ENCODE results near the gene NFATC1. TPM values are rescaled to one million over a fixed set of nuclear protein-coding genes. Genes with fewer than 3 reads are reported as not detected.

Gene NFATC1
- total RNA-seq, 1 experiment from 2014 or later = 4.9 TPM

DNA sequence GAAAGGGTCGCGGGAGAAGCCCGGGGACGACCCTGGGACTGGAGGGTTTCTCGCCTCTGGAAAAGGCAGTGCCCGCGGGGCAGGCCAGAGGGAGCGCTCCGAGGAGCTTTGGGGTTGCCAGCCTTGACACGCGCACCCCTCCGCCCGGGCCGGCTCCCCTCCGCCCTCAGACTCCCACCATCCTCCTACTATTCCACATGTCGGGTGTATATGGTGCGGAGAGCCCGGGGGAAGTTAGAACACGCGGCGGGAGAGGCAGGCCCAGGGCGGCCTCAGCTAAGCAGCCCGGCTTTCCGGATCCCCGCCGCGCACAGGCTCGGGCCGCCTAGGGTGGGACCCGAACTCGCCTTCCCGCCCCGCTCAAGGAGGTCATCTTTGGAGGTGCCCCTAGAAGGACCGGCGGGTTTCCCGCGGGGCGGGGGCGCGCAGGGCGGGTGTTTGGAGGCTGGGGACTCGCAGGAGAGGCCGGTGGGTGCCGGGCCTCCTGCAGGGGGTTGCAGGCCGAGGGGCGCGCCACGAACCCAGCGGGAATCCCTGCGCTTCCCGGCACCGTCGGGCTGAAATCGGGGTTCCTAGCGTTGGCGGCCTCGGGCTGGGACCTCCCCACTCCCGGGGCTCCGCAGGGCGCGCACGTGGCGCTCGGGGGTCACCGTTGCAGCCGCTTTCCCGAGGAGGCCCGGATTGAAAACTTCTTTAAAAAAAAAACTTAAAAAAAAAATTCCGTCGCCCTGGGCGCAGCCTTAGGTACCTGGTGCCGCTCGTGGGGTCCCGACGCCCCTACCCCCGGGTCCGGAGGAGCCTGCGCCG, 3.7 kb downstream of the NFATC1 start:
- no peak for DNase-seq (ENCODE audit: low read depth, low spot score)
- in situ Hi-C loops (cut with HindIII; ENCODE audit: low pct_unique_long_range_greater_than_20kb, low sequenced_read_pairs) = no loop called here

- DNase-seq (ENCODE audit: low read depth, low spot score) = no peak
- in situ Hi-C loops (cut with HindIII; ENCODE audit: low pct_unique_long_range_greater_than_20kb, low sequenced_read_pairs) = no loop called here
Observed at GRCh38 chr18:79400091-79400590, 4.4 kb downstream of the NFATC1 start.

- no peak for DNase-seq (ENCODE audit: low read depth, low spot score)
- in situ Hi-C loops (cut with HindIII; ENCODE audit: low pct_unique_long_range_greater_than_20kb, low sequenced_read_pairs) = no loop called here
Observed at GRCh38 chr18:79400591-79401381, 5.1 kb downstream of the NFATC1 start.

DNA sequence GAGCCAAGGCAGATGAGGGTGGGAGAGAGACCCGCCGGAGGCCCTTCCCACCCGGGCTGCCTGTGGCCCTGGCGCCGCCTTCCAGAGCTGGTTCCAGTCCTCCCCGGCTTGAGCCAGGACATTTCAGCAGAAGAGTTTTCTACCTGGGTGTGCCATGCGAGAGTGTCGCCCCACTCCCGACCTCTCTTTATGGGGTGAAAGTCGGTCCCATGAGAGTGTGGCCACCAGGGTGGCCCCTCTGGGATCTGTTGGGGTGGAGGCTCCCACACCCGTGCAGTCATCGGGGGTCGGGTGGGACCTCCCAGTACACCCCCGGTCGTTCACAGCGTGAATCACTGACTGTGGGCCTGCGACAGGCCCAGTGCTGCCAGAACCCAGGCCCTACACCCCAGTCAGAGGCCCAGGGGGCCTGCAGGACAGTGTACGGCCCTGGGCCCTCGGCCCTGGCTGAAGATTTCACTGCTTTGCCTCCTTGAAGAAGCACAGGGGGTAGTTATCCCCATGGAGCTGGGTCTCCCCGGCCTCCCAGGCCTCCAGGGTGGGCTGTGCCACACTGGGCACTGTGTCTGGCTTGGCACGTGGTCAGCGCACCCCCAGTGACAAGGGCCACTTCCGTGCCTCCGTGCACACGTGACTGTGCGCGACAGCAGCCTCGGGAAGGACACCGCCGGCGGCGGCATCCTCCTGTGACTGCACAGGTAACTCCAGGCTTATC, 5.9 kb downstream of the NFATC1 start:
- in situ Hi-C loops (cut with HindIII; ENCODE audit: low pct_unique_long_range_greater_than_20kb, low sequenced_read_pairs) = no loop called here
- DNase-seq (ENCODE audit: low read depth, low spot score) = no peak

GRCh38 chr18:79402209-79402576, 6.5 kb downstream of the NFATC1 start:
- in situ Hi-C loops (cut with HindIII; ENCODE audit: low pct_unique_long_range_greater_than_20kb, low sequenced_read_pairs) = no loop called here
- DNase-seq (ENCODE audit: low read depth, low spot score) = no peak

- no peak for DNase-seq (ENCODE audit: low read depth, low spot score)
- in situ Hi-C loops (cut with HindIII; ENCODE audit: low pct_unique_long_range_greater_than_20kb, low sequenced_read_pairs) = no loop called here
Observed at GRCh38 chr18:79402977-79403722, 7.4 kb downstream of the NFATC1 start.

GRCh38 chr18:79403723-79404566, 8.2 kb downstream of the NFATC1 start:
- no peak for DNase-seq (ENCODE audit: low read depth, low spot score)
- in situ Hi-C loops (cut with HindIII; ENCODE audit: low pct_unique_long_range_greater_than_20kb, low sequenced_read_pairs) = no loop called here

GRCh38 chr18:79404567-79404910, 8.8 kb downstream of the NFATC1 start:
- no peak for DNase-seq (ENCODE audit: low read depth, low spot score)
- in situ Hi-C loops (cut with HindIII; ENCODE audit: low pct_unique_long_range_greater_than_20kb, low sequenced_read_pairs) = no loop called here

DNA sequence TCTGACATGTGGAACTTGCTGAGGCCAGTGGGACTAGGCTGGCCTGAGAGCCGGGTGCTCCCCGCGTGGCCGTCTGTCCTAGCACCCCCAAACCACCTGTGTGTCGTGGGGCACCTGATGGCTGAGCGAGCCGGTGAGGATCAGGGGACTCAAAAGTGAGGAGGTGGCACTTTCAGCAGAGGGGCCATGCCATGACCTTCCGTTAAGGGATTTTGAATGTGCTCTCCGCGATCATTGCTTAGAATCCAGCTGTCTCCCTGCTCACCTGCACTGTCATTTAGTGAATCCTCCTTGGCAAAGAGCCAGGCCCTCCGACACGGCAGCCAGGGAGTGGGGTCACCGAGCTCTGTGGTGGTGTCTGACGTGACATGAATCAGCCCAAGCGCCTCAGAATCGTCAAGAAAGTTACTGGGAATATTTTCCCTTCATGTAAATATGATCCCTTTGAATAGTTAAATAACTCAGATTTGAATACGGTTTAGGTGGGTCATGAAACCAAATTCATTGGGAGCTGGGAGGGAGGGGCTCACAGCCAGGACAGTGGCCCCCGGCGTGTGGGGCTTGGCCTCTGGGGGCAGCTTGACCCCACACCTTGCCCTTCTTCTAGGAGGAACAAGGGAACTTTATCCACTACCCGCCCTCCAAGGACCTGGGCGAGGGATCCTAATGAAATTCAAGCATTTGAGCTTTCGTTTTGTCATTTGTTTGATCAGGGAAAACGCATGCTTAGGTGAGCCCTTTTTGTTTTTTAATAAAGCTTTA, 9.5 kb downstream of the NFATC1 start:
- in situ Hi-C loops (cut with HindIII; ENCODE audit: low pct_unique_long_range_greater_than_20kb, low sequenced_read_pairs) = no loop called here
- DNase-seq (ENCODE audit: low read depth, low spot score) = no peak

DNA sequence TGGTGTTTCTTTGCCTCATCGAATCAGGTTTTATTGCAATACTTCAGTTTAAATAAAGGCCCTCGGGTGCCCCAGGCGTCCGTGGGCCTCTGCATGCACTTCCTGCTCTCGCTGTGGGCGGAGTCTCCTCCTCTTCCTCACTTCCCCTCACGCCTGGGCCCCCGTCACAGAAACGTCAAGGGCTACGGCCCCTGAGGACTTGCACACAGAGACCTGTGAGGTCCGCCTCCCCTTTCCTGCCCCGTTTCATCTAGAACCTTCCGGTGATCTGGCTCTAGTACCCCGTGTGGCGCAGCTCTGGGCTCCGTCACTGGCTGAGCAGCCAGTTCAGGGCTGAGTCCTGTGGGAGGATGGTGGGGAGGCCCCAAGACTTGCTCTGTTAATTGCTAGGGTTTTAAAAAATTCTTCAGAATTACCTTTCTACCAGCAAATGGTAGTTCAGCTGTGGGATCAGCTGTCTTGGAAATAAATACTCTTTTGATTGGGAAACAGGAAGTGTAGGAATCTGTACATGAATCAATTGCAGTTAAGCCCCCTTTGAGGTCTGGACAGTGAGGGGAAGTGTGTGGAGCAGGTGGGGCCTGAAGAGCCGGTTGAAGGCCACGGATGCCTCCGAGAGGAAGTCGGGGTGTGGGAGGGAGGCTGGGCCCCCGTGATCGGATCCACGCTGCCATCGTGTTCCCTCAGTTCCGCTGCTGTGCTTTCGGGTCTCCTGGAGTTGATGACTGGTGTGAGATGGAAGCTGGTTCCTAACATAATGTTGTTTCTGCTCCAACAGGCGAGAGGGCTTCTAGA, 10.2 kb downstream of the NFATC1 start:
- no peak for DNase-seq (ENCODE audit: low read depth, low spot score)
- in situ Hi-C loops (cut with HindIII; ENCODE audit: low pct_unique_long_range_greater_than_20kb, low sequenced_read_pairs) = no loop called here

DNA sequence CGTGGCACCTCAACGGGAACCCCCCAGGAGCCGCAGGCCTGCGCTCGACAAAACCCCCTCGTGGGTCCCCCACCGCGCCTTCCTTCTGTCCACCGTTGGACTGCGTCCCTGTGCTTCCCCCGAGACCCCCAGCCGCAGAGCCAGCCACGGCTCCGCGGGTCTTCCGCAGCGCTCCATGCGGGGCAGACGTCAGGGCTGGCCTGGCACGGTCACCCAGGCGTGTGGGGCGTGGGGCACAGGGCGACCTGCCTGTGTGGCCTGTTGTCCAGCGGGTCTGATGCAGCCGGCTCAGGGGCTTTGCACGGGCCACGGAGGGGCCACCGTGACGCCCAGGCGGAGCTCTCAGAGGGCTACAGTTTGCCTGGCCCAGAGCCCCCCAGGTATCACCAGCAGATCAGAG, 11.0 kb downstream of the NFATC1 start:
- no peak for DNase-seq (ENCODE audit: low read depth, low spot score)
- in situ Hi-C loops (cut with HindIII; ENCODE audit: low pct_unique_long_range_greater_than_20kb, low sequenced_read_pairs) = no loop called here

DNA sequence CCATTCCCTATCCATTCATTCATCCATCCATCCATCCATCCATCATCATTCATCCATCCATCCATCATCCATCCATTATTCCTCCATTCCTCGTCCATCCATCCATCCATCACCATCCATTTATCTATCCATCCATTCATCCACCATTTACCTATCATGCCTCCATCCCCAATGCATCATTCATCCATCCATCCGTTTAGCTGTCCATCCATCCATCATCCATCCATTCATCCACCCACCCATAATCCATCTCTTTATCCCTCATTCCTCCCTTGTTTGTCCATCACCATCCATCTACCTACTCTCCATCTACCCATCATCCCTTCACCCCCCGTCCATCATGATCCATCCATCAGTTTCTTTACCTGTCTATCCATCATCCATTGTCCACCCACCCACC, 13.6 kb downstream of the NFATC1 start:
- in situ Hi-C loops (cut with HindIII; ENCODE audit: low pct_unique_long_range_greater_than_20kb, low sequenced_read_pairs) = no loop called here
- DNase-seq (ENCODE audit: low read depth, low spot score) = no peak

DNA sequence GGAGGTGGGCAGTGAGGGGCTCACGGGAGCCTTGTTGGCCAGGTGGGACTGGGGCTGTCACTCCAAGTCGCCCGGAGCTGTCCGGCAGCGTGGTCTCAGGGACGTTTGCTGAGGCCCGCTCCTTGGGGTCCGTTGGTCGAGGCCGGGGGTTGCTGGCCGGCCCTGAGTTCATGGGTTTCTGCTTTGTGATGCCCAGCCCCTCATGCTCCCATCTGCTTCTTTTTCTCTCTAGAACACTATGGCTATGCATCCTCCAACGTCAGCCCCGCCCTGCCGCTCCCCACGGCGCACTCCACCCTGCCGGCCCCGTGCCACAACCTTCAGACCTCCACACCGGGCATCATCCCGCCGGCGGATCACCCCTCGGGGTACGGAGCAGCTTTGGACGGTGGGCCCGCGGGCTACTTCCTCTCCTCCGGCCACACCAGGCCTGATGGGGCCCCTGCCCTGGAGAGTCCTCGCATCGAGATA, 14.5 kb downstream of the NFATC1 start:
- in situ Hi-C loops (cut with HindIII; ENCODE audit: low pct_unique_long_range_greater_than_20kb, low sequenced_read_pairs) = no loop called here
- no peak for DNase-seq (ENCODE audit: low read depth, low spot score)

DNA sequence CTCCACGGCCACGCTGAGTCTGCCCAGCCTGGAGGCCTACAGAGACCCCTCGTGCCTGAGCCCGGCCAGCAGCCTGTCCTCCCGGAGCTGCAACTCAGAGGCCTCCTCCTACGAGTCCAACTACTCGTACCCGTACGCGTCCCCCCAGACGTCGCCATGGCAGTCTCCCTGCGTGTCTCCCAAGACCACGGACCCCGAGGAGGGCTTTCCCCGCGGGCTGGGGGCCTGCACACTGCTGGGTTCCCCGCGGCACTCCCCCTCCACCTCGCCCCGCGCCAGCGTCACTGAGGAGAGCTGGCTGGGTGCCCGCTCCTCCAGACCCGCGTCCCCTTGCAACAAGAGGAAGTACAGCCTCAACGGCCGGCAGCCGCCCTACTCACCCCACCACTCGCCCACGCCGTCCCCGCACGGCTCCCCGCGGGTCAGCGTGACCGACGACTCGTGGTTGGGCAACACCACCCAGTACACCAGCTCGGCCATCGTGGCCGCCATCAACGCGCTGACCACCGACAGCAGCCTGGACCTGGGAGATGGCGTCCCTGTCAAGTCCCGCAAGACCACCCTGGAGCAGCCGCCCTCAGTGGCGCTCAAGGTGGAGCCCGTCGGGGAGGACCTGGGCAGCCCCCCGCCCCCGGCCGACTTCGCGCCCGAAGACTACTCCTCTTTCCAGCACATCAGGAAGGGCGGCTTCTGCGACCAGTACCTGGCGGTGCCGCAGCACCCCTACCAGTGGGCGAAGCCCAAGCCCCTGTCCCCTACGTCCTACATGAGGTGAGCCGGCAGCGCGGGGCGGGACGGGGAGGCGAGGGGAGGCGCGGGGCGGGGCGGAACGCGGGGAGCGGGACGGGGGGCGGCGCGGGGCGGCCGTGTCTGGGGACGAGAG, 15.2 kb downstream of the NFATC1 start:
- DNase-seq (ENCODE audit: low read depth, low spot score) = no peak
- in situ Hi-C loops (cut with HindIII; ENCODE audit: low pct_unique_long_range_greater_than_20kb, low sequenced_read_pairs) = no loop called here

Measured in SK-MEL-5 (cell line).